ENCODE data around the gene ANXA9.

The ANXA9 gene

GRCh38 chr1:151007853-151008243 is 25.8 kb downstream of the ANXA9 start:
- DNase-seq: no peak

DNA sequence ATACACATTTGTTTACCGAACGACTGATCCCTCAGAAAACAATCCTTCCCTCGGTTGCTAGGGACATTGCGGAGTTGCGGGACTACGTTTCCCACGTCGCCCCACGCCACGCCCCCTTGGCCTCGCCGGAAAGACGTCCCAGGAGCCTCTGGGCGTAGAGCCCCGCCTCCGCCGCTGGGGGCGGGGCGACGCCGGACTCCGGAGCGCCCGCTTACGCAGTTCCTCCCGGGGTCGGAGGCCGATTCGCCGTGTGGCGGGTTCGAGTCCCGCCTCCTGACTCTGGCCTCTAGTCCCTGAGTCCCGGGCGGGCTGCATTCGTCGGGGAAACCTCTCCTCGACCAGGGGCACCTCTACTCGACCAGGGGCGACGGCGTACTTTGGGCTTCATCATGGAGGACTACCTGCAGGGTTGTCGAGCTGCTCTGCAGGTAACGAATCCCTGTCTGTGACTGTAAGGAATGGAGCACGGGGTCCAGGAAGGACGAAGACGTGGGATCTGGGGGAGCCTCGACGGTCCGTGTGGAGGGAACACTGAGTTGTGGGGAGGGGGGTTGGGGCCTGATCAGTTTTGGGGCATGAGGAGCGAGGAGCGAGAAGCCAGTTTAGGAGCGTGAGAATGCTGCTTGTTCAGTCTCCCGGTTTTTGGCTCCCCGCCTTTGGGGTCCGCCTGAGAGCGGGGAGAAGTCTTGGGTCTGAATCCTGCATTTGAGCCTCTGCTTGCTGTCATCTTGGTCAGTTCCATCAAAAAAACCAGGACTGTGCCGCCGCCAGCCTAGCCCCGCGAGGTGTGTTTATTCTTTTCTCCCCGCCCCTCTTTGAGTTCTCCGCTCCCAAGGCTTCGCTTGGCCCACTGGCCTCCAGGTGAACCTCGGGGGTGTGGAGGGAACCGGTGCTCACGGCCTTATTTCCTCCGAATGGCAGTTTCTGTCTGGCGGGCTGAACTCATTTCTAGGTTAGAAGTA is 26.4 kb downstream of the ANXA9 start, which contains the start of gene PRUNE1:
Gene PRUNE1, plus strand, starts transcription at position 206 of the 962 bp plus-strand sequence. Its CDS starts 184 bp downstream, at position 390.
- peak; percentile 95 for DNase-seq

DNA sequence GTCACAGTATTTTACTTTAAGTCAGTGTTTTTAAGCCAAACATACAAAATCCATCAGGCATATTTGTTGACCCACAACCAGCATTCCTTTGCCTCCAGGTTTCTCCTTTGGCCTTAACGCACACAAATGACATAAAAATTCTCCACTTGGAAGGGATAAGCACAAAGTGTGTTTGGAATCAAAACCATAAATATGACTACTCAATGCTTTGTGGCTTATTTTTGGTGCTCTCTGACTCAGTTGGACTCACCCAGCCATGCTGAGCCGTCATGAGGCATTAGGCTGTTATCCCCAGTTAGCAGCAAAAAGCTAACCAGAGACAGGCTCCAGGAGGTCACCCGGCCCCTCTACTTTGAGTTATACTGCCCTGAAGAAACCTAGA is 27.1 kb downstream of the ANXA9 start:
- DNase-seq: peak; percentile 34

DNA sequence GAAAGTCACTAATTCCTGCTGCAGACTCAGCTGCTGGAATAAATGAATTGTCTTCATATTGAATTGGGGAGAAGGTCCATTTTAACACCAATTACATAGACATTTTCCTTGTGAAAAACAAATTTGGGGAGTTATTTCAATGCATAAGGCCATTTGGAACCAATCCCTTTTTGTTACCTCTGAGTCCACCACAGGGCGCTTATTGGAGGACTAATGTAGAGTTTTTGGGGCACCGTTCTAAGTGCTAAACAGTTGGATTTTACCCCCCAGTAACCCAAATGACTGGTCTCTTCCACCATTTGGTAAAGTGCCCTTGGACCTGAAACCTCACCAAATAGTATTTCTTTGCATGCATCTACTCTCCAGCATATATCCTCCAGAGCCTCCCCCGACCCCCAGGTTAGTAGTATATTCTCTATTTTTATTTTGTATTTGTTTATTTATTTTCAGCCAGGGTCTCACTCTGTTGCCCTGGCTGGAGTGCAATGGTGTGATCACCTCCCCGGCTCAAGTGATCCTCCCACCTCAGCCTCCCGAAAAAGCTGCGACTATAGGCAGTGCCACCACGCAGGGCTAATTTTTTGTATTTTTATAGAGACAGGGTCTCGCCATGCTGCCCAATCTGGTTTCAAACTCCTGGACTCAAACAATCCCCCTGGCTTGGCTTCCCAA is 27.7 kb downstream of the ANXA9 start:
- no peak for DNase-seq

DNA sequence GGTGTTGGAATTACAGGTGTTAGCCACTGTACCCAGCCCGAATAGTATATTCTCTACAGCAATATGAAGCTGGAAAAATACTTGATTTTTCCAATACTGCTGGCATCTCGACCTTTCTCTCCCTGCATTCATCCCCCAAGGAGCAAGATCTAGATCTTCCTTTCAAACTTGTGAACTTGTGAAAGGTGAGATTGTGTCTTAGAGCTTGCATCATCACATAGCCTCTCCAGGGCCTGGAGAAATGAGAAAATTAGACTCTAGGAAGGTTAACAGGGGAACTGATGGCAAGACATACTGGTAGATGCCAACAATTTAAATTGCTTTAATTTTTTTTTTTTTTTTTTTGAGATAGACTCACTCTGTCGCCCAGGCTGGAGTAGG is 28.2 kb downstream of the ANXA9 start:
- no peak for DNase-seq

DNA sequence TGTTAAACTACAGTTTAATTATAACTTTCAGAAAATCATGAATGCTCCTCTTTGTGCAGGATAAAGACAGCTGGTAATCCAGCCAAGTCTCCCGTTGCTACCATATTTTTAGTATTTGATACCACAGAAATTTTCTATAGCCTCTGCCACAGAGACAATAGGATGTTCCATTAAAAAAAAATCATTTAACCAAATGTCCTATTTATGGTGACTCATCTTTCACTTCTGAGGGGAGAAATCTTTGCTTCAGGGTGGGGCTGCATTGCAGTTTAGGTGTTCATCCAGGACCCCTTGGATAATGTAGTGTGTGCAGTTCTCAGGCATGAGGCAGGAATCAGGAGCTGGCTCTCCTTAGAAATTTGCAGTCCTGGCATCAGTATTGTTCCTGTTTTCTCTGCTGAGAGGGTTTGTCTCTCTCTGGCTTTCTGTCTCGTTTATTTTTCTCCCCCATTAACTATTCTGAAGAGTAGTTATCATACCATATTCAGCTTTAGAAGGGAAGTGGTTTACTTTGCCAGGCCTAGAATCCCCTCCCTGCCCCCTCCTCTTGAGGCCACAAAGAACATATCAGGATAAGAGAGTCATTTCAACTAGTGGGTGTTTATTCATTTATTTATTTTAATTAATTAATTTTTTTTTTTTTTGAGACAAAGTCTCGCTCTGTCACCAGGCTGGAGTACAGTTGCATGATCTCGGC is 29.2 kb downstream of the ANXA9 start:
- DNase-seq: no peak

DNA sequence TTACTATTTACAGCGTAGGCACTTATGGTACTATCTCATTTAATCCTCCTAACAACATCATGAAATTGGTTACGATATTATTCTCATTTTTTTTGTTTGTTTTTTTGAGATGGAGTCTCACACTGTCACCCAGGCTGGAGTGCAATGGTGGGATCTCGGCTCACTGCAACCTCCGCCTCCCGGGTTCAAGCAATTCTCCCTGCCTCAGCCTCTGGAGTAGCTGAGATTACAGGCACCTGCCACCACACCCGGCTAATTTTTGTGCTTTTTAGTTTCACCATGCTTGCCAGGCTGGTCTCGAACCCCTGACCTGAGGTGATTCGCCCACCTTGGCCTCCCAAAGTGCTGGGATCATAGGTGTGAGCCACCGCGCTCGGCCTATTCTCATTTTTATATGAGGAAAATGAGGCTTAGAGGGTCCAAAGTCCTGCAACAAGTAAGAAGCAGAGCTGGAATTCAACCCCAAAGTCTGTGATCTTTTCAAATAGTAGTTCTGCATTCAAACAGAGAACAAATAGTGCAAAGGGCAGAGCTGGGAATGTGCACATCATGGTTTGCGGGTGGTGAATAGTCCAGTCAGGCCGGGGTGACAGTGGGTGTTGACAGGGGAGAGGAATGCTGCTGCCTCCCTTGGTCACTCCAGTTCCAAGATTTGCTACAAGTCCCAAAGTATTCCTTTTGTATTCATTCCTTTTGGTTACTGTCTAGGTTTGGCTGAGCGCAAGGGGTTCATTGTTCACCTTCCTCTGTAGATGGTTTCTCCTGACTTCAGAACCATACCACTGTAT is 30.8 kb downstream of the ANXA9 start:
- DNase-seq: no peak

DNA sequence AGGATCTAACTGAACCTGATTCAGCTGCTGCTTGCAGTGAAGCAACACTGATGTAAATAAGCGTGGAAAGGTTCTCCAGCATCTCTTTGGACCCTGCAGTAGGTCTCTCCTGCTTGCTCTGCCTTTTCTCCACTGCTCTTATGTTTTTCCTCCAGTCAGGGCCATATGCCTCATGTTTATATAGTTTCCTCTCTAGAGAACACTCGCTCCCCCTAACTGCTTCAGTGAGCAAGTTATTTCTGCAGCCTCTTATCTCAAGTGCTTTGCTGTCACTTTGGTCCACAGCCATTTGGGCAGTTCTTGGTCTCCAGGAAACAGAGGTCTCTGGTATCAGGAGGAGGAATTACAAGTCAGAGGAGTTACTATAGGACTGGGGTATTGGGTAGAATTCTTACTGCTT is 31.4 kb downstream of the ANXA9 start:
- no peak for DNase-seq

GRCh38 chr1:151024540-151025146 is 42.6 kb downstream of the ANXA9 start:
- DNase-seq: peak; percentile 60

DNA sequence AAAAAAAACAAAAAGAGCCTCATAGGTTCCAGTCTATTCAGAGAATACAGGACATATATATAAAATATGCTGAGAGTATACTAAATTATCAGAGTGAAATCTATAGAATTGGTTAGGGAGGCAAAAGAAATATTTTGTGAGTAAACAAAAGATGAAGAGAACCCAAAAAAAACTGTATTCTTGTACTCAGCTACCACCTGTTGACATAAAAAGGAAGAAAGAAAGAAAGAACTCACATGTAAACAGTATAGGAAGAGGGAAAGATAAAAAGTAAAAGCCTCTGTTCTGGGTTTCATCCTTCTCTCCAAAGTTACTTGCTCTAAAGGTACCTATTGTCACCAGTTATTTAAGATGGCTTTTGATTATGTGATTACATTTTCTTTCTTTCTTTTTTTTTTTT is 44.4 kb downstream of the ANXA9 start:
- DNase-seq: no peak

GRCh38 chr1:151032164-151032563 is 50.1 kb downstream of the ANXA9 start:
- DNase-seq: no peak

DNA sequence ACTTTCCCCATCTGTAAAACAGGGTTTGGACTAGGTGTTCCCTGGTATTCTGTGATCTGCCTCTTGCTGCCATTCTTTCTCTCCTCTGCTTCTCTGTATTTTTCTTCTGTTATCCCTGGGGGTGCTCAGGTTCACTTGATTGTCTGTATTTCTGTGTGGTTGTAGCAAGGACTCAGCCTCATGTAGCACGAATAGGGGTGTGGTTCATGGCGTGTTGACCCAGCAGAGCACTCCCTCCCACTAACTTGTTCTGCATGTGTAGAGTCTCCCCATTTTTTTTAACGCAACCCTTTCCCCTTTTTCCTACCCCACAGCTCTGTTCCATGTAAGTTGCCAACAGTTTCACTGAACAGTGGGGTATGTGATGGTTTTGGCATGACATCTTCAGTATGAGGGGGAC is 53.1 kb downstream of the ANXA9 start:
- no peak for DNase-seq

DNA sequence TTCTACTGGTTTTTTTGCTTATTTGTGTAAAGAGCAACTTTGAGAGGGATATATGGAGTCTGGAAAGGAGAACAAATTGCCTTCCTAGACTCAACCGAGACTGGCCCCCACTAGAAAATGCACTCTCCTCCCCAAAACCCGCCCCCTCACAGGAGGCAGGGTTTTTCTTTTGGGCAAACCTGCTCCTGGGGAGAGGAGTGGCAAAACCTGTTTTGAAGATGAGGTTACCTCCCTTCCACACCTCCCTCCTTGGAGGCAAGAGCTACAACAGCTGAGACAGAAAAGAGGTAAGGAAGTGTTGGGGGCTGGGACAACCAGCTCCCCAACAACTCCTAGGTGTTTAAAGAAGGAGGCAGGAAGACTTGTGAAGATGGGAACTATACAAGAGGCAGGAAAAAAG is 54.3 kb downstream of the ANXA9 start, which contains the start of gene BNIPL:
Gene BNIPL, plus strand, starts transcription at position 231 of the 400 bp plus-strand sequence. Its CDS starts 140 bp downstream, at position 371.
- DNase-seq: no peak

GRCh38 chr1:151037032-151037431 is 54.9 kb downstream of the ANXA9 start:
- no peak for DNase-seq

DNA sequence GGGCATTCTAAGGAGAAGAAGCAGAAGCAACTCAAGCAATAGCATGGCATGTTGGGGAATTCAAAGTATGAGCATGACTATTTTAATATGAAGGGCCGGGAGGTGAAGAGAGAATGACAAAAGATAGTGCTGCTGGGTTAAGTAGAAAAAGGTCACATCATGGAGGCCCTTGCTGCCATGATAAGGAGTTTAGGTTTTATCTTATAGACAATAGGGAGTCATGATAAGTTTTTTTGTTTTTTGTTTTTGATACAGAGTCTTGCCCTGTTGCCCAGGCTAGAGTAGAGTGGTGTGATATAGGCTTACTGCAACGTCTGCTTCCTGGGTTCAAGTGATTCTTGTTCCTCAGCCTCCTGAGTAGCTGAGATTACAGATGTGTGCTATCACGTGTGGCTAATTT is 57.4 kb downstream of the ANXA9 start:
- no peak for DNase-seq

DNA sequence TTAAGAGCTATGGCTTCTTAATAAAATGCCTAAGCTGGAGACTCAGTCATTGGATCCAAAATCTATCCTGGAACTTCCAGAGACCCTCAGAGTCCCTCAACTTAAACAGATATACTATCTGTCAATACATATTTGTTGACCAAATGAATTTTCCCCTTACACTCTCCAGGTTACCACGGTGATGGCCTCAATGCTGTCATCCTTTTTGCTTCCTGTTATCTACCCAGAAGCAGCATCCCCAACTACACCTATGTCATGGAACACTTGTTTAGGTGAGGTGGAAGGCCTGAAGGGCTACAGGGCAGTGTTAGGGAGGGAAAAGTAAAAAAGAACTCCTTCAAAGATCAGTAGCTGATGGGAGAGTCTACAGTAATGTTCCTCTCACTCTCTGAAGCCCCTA is 61.1 kb downstream of the ANXA9 start:
- no peak for DNase-seq

Measured in HCEC 1CT (cell line).